ENCODE results near the gene TMEM145. TPM values are rescaled to one million over a fixed set of nuclear protein-coding genes. Genes with fewer than 3 reads are reported as not detected.
"Not testable (repeated sequence)": the region's sequence is repeated elsewhere in the genome, so short reads cannot be mapped to it uniquely, and the experiment has no call there.

TMEM145 gene
- total RNA-seq, 1 donor from 2014 or later, result 0.63 TPM

GRCh38 chr19:42334697-42335373 is 21.7 kb downstream of the TMEM145 start:
- DNase-seq (ENCODE audit: low spot score), result no peak

- DNase-seq (ENCODE audit: low spot score), result no peak
These were observed 22.3 kb downstream of the TMEM145 start for GRCh38 chr19:42335374-42335936.

DNA sequence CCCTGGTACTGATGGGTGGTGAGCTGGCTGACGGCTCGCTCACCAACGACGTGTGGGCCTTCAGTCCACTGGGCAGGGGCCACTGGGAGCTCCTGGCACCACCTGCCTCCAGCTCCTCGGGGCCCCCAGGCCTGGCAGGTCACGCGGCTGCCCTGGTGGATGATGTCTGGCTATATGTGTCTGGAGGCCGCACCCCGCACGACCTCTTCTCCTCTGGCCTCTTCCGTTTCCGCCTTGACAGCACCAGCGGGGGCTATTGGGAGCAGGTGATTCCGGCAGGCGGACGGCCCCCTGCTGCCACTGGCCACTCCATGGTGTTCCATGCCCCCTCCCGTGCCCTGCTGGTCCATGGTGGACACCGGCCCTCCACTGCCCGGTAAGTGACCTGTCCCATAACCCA is 22.9 kb downstream of the TMEM145 start:
- DNase-seq (ENCODE audit: low spot score), result no peak

DNA sequence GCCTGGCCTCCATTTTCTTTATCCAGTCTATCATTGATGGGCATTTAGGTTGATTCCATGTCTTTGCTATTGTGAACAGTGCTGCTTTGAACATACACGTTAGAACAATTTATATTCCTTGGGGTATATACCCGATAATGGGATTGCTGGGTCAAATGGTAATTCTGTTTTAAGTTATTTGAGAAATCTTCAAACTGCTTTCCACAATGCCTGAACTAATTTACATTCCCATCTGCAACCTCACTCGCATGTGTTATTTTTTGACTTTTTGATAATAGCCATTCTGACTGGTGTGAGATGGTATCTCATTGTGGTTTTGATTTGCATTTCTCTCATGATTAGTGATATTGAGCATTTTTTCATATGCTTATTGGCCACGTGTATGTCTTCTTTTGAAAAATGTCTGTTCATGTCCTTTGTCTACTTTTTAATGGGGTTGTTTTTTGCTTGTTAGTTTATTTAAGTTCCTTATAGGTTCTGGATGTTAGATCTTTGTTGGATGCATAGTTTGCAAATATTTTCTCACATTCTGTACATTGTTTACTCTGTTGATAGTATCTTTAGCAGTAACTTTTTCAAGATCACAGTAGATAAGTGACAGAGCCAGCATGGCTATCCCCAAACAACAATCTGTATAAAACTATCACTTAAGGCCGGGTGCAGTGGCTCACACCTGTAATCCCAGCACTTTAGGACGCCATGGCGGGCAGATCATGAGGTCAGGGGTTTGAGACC is 26.2 kb downstream of the TMEM145 start:
- not testable (repeated sequence) for DNase-seq (ENCODE audit: low spot score)

GRCh38 chr19:42339922-42340321 is 26.8 kb downstream of the TMEM145 start:
- not testable (repeated sequence) for DNase-seq (ENCODE audit: low spot score)

DNA sequence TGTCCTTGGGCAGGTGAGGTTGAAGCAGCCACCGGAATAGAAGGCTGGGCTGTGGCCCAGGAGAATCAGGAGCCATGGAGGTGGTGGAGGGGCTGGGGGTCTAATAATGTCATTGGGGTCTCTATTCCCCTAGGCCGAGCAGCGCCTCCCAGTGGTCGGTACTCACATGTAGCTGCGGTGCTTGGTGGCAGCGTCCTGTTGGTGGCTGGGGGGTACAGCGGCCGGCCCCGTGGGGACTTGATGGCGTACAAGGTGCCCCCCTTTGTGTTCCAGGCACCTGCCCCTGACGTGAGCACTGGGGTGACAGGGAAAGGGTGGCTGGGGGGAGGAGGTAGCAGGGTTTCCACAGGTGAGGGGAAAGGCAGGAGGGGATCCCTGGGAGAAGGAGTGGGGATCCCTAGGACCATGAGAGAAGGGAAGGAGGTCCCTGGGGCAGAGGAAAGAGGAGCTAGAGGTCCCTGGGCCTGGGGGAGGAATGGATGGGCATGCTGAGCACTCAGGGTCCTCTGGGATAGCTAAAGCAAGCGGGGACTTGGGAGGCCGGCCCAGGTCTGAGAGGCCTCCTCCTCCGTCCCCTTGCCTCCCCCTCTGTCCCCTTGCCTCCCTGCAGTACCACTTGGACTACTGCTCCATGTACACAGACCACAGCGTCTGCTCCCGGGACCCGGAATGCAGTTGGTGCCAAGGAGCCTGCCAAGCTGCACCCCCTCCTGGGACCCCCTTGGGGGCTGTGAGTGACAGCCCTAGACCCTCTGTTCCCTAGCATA is 30.4 kb downstream of the TMEM145 start:
- no peak for DNase-seq (ENCODE audit: low spot score)

DNA sequence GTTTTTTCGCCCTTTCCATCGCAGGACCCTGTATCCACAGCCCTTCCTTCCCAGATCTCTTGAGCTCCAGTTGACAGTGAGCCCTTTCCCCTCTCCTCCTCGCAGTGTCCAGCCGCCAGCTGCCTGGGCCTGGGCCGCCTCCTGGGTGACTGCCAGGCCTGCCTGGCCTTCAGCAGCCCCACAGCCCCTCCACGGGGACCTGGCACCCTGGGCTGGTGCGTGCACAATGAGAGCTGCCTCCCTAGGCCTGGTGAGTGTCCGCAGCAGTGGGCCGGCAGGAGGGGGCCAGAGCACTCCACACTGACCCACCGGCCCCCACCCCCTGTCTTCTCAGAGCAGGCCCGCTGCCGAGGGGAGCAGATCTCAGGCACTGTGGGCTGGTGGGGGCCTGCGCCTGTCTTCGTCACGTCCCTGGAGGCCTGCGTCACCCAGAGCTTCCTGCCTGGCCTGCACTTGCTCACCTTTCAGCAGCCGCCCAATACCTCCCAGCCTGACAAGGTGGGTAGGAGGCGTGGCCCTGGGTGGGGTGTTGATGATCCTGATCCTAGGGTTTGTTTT is 31.3 kb downstream of the TMEM145 start:
- DNase-seq (ENCODE audit: low spot score), result no peak

- DNase-seq (ENCODE audit: low spot score), result no peak
These were observed 32.2 kb downstream of the TMEM145 start for GRCh38 chr19:42345191-42345812.

DNA sequence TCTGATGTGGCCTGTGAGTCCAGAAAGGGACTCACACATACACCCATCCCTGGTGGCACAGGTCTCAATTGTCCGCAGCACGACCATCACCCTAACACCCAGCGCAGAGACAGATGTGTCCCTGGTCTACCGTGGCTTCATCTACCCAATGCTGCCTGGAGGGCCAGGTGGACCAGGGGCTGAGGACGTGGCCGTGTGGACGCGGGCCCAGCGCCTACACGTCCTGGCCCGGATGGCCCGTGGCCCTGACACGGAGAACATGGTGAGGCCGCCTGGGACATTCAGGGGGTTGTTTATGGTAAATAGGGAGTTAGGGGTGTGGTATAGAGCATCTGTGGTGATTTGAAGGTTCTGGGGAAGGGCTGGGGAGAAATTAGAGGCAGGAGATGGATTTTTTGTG is 35.1 kb downstream of the TMEM145 start:
- DNase-seq (ENCODE audit: low spot score), result no peak

DNA sequence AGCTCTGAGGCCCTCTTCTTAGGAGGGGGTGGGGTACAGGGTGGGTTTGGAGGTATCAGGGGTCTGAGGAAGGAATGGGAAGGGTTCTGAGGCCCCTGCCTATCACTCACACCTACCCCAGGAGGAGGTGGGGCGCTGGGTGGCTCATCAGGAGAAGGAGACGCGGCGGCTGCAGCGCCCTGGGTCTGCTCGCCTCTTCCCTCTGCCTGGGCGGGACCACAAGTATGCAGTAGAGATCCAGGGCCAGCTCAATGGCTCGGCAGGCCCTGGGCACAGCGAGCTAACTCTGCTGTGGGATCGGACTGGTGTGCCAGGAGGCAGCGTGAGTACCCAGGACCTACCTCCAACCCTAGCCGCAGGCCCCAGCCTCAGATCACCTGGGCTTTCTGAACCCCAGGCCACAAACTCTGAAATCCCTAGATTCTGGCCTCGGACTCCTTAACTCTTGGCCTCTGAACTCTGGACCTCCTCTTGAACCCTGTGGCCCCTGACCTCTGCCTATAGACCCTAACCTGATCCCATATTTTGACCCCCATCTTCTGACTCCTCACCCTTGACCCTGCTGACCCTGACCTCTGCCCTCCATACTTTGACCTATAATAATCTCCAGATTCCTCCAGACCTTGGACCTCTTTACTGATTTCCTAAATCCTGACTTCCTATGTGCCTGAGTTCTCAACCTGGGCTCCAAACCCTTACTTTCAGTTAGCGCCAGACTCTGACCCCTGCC is 36.4 kb downstream of the TMEM145 start:
- DNase-seq (ENCODE audit: low spot score), result no peak

GRCh38 chr19:42350417-42350816 is 37.3 kb downstream of the TMEM145 start:
- DNase-seq (ENCODE audit: low spot score), result no peak

DNA sequence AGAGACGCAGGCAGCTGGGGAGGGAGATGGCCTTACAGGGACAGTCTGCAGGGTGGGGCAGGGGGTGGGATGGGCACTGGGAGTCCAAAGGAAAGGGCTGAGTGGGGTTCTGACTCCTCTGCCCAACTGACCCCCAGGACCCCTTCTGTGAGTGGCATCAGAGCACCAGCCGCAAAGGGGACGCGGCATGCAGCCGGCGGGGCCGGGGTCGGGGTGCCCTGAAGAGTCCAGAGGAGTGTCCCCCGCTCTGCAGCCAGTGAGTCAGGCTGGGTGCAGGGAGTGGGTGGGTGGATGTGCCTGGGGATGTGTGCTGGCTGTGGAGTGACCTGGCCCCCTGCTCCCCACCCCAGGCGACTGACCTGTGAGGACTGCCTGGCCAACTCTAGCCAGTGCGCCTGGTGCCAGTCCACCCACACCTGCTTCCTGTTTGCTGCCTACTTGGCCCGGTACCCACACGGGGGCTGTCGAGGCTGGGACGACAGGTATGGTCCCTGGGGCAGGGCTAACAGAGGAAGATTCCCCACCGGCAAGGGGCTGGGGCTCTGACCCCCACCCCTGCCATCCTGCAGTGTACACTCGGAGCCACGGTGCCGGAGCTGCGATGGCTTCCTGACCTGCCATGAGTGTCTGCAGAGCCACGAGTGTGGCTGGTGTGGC is 38.1 kb downstream of the TMEM145 start:
- DNase-seq (ENCODE audit: low spot score), result no peak

DNA sequence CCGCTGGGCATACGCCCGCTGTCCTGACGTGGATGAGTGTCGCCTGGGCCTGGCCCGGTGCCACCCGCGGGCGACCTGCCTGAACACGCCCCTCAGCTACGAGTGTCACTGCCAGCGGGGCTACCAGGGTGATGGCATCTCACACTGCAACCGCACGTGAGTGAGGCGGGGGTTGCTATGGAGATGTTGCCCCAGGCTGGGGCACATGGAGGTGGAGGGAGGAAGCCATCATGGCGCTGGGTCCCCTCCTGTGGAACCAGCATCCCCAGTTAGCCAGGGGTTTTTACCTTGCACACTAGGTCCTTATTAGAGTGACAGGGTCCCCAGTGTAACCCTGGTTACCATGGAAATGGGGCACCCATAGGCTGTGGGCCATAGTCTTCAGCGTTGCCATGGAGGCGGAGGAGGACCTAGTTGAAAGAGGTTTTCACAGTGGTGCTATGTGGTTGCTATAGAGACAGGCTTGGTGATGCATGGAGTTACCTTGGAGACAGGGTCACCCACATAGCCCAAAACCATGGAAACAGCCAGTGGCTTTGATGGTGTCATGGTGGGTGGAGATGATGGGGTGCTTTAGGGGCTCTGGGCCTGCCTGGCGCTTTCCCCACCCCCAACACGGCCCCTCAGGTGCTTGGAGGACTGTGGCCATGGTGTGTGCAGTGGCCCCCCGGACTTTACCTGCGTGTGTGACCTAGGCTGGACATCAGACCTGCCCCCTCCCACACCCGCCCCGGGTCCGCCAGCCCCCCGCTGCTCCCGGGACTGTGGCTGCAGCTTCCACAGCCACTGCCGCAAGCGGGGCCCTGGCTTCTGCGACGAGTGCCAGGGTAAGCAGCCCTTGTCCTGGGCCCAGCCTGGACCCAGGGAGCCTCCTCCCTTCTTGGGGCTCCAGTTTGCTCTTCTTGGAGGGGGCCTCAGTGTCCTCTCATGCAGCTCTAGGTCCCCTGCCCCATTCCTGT is 39.5 kb downstream of the TMEM145 start:
- no peak for DNase-seq (ENCODE audit: low spot score)

GRCh38 chr19:42353341-42354015 is 40.4 kb downstream of the TMEM145 start:
- DNase-seq (ENCODE audit: low spot score), result no peak

- DNase-seq (ENCODE audit: low spot score), result no peak
These were observed 42.8 kb downstream of the TMEM145 start for GRCh38 chr19:42355896-42356295.

- DNase-seq (ENCODE audit: low spot score), result no peak
These were observed 43.6 kb downstream of the TMEM145 start for GRCh38 chr19:42356686-42357085.

DNA sequence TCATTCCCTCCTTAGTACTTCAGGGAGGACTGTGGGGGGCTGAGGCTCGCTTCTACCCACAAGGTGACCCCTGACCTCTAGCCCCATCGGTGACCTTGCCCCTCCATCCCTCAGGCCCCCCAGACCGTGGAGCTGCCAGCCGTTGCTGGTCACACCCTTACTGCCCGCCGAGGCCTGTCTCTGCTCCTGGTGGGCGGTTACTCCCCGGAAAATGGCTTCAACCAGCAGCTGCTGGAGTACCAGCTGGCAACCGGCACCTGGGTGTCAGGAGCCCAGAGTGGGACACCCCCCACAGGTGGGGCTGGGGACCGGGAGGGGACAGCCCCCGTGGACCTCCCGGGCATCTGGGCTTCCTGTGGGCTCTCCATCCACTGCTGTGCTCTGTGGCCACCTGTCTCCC is 44.2 kb downstream of the TMEM145 start:
- DNase-seq (ENCODE audit: low spot score), result no peak

DNA sequence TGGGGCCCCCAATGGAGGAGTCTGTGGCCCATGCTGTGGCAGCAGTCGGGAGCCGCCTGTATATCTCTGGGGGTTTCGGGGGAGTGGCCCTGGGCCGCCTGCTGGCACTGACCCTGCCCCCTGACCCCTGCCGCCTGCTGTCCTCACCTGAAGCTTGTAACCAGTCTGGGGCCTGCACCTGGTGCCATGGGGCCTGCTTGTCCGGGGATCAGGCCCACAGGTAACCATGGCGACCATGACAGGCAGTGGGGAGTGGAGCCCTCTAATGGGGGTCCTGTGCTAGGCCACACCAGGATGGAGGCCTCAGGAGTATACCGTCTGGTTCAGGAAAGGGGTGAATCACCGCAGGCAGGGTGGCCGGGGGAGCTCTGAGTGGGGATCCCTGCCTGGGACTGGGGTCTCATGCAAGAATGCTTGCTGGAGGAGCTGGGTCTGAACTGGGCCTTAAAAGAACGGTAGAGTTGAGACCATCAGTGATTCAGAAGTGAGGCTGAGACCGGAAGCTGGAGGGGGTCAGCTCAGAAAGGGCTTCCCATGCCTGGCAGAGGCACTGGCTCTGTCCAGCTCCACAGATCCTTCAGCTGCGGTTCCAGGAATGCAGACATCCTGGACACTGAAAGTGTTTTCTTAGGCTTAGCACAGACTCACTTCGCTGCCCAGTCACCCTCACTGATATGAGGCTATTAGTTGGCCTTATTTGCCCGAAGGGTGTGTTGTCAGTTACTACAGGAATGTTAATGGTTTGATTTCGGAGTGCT is 47.9 kb downstream of the TMEM145 start:
- no peak for DNase-seq (ENCODE audit: low spot score)

All from mucosa of gallbladder (tissue), 1 donor.